ENCODE measurements around the gene GFER.

Gene GFER

GRCh38 chr16:1974157-1975070 is 9.6 kb upstream of the GFER start:
- DNase-seq (ENCODE audit: low read depth) = no peak

DNA sequence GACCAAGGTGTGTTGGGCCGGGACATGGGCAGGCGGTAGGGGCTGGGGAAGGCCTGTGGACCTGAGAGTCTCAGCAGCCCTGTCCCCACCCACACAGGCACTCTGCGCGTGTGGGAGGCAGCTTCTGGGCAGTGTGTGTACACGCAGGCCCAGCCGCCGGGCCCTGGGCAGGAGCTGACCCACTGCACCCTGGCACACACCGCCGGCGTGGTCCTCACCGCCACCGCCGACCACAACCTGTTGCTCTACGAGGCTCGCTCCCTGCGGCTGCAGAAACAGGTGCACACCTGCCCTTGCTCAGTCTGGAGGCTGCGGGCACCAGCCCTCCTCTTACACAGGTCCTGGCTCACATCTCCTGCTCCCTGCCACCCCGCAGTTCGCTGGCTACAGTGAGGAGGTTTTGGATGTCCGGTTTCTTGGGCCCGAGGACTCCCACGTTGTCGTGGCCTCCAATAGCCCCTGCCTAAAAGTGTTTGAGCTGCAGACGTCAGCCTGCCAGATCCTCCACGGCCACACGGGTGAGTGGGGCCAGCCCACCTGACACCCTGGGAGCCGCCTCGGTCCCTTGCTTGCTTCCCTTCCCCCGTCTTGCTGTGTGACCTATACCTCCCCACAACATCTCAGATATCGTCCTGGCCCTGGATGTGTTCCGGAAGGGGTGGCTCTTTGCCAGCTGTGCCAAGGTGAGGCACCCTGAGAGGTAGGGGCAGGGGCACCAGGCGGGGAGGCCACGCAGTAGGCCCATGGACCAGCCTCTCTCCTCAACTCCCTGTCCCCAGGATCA is 8.4 kb upstream of the GFER start:
- DNase-seq (ENCODE audit: low read depth) = no peak

- no peak for DNase-seq (ENCODE audit: low read depth)
Observed at GRCh38 chr16:1976216-1976520, 7.8 kb upstream of the GFER start.

DNA sequence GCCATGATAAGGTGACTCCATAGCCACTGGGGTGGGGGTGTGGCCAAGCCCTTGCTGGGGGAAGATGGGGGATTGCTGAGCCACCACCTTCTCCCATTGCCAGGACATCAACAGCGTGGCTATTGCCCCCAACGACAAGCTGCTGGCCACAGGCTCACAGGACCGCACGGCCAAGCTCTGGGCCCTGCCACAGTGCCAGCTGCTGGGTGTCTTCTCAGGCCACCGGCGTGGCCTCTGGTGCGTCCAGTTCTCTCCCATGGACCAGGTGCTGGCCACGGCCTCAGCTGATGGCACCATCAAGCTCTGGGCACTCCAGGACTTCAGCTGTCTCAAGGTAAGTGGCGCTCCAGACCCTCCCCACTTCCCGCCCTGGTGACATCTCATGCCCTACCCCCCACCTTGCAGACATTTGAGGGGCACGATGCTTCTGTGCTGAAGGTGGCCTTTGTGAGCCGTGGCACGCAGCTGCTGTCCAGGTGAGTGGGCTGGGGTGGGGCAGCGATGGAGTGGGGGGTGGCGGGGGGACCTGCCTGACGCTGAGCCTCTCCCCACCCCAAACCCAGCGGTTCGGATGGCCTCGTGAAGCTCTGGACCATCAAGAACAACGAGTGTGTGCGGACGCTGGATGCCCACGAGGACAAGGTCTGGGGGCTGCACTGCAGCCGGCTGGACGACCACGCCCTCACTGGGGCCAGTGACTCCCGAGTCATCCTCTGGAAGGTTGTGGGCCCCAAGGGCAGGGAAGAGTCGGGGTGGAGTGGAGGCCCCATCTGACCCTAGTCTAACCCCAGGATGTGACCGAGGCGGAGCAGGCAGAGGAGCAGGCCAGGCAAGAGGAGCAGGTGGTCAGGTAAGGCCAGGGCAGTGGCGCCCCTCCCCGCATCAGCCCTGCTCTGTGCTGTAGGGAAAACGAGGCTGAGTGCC is 6.8 kb upstream of the GFER start:
- DNase-seq (ENCODE audit: low read depth) = no peak

- DNase-seq (ENCODE audit: low read depth) = no peak
Observed at GRCh38 chr16:1977875-1978268, 6.1 kb upstream of the GFER start.

DNA sequence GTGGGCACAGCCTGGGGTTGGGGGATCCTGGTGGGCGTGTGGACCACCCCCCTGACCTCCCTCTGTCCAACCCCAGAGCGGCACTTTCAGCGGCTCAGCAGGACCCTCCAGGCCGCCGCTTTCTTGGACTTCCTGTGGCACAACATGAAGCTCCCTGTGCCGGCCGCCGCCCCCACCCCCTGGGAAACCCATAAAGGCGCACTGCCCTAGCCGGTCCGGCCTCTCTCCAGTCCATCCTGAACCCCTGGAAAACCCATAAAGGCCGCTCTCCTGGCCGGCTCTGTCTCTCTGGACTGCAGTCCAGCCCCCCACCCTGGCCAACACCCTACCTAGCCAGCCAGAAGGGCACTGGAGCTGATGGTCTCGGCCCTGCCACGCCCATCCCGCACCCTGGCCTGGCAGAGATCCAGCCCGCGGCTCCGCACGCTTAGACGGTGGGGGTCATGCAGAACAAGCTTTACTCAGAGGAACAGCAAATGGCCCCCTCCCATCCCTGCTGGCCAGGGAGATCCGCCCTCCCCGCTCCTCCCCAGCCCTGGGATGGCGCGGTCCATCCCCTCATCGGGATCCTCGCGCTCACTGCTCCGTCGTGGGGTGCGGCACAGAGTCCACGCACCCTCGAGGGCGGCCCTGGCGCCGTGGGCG is 5.4 kb upstream of the GFER start:
- no peak for DNase-seq (ENCODE audit: low read depth)

- no peak for DNase-seq (ENCODE audit: low read depth)
Observed at GRCh38 chr16:1979271-1980029, 4.5 kb upstream of the GFER start.

- DNase-seq (ENCODE audit: low read depth) = no peak
Observed at GRCh38 chr16:1980030-1980769, 3.8 kb upstream of the GFER start.

- DNase-seq (ENCODE audit: low read depth) = no peak
Observed at GRCh38 chr16:1980770-1981087, 3.3 kb upstream of the GFER start.

DNA sequence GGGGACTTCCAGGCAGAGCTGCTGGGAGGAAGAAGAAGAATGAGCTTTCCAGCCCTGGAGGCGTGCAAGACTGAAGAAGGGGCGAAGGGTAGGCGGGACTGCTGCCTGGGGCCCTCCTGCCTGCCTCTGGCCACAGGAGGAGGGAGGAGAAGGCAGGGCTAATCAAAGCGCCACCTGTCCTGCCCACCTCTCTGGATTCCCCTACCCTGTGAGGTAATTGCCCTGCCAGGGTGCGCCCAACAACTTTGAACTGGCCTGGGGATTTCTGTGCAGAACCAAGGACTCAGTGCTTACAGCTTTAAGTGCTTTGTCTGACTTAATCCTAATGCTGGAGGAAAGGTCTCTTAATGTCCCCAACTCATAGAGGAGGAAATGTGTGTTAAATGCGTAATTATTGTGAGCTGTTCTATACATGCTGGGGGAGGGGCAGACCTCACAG is 2.6 kb upstream of the GFER start, which contains the start of gene NOXO1:
Gene NOXO1 (minus strand): TSS at position 72 of the 439 bp plus-strand sequence. CDS start 290 bp downstream, outside the sequence.
- DNase-seq (ENCODE audit: low read depth) = no peak

- DNase-seq (ENCODE audit: low read depth) = no peak
Observed at GRCh38 chr16:1982013-1982433, 2.0 kb upstream of the GFER start.

- DNase-seq (ENCODE audit: low read depth) = no peak
Observed at GRCh38 chr16:1982991-1983543, 926 bp upstream of the GFER start.

- no peak for DNase-seq (ENCODE audit: low read depth)
Observed at GRCh38 chr16:1984347-1985225, 593 bp downstream of the GFER start.

DNA sequence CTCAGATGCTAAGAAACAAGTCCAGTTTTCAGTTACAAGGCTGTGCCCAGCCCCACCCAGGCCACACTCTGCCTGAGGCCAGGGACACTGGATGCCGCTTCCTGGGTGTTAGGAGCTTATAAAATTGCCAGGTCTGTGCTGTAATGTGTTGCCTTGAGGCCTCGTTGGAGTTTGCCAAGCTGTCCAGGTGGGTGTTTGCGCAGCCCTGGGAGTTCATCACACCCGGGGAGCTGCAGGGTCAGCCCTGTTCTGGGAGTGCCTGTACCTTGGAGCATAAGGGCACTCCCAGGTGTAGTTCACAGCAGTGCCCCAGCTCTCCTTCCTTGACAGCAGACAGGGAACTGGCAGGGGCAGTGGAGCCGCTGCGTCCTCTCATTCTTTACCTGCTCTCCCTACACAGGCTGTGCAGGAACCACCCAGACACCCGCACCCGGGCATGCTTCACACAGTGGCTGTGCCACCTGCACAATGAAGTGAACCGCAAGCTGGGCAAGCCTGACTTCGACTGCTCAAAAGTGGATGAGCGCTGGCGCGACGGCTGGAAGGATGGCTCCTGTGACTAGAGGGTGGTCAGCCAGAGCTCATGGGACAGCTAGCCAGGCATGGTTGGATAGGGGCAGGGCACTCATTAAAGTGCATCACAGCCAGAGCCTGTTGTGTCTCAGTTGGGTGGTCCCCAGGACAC is 1.6 kb downstream of the GFER start:
- no peak for DNase-seq (ENCODE audit: low read depth)

- no peak for DNase-seq (ENCODE audit: low read depth)
Observed at GRCh38 chr16:1987198-1987597, 3.2 kb downstream of the GFER start.

GRCh38 chr16:1989209-1990100 is 5.5 kb downstream of the GFER start, which contains the start of gene SYNGR3:
Gene SYNGR3, plus strand, starts transcription at chr16:1989970. Its CDS starts 133 bp downstream, at chr16:1990103.
- no peak for DNase-seq (ENCODE audit: low read depth)

GRCh38 chr16:1990101-1990350 is 6.0 kb downstream of the GFER start:
- no peak for DNase-seq (ENCODE audit: low read depth)
